HG02938 (cell line): ENCODE measurements around the gene ZFYVE26.
A peak's percentile ranks its signal among the peaks of the same experiment; 100 is the strongest.
"Not testable (repeated sequence)": the region's sequence is repeated elsewhere in the genome, so short reads cannot be mapped to it uniquely, and the experiment has no call there.

ENCODE experiments used
- ATAC-seq: cut with Tn5 transposase; IDR thresholded peaks from one replicate; pipeline ENCODE4 v1.9.1; 2021; ENCODE audit warnings: mild to moderate bottlenecking, moderate library complexity; ENCODE audit not compliant: unreplicated experiment

Gene ZFYVE26

DNA sequence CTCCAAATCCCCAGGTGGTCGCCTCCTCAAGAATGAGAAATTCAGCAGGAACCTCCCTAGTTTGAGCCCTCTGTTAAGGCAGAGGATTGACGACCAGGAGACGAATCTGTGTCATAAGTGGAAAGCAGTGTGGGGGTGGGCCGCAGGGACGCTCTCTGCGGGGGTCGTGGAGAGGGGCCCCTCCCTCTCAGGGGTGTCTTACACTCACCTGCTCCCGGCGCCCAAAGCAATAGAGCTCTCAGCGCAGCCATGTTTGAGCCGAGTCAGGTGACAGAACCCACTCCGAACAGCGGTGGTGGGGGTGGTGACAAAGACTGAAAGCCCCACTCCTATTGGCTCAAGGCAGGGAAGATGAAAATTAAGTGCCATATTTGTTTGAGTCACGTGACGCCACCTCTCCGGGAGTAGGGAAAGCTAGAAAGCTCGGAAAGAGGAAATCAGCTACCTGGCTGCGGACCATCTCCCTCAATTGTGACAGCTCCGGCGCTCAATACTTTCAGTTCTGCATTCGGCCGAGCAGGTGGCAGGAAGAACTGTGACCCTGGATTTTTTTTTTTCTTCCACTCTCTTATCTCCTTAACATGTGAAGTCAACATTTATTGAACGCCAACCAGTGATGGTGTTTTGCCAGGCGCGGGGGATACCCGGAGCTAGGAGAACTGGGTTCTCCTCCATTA lies at the start of gene ZFYVE26:
TSS of gene ZFYVE26 (minus strand) at position 265 of the 677 bp plus-strand sequence. CDS start 627 bp downstream, outside the sequence.
- peak; percentile 83 for ATAC-seq

DNA sequence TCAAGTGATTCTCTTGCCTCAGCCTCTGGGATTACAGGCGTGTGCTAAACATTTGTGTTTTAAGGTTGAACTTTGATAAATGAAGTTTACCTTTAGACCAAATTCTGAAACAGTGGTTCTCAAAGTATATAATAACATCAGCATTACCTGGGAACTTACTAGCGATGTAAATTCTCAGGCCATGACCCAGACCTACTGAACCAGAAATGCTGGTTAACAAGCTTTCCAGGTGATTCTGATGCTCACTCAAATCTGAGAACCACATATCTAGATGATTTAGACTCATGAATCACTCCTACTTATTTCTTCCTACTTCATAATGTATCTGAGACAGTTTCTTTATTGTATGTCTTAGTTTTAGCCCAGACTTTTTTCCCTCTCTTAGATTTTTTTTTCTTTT lies 46.8 kb upstream of the ZFYVE26 start:
- ATAC-seq, result no peak

DNA sequence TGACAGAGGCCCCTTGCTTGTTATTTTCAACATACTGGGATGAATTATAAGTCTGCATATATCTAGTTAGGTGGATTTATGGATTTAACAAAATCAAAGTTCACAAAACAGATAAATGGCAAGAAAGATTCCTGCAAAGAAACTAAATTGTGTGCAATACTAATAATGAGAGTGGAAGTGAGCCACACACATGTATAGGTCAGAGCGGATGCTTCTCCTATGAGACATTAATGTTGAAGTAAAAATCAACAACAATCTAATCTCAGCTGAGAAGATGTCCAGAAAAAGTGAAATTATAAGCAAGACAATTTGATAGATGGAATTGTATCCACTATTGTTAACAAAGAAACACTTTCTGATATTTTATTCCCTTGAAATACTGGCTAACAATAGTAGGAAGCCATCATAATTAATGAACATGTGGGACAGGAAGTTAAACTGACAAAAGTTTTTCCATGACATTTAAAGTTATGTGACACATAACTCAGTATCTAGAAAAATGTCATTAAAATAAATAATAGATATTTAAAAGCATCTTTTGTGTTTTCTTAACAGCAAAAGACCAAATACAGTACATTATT lies 42.9 kb upstream of the ZFYVE26 start:
- no peak for ATAC-seq

DNA sequence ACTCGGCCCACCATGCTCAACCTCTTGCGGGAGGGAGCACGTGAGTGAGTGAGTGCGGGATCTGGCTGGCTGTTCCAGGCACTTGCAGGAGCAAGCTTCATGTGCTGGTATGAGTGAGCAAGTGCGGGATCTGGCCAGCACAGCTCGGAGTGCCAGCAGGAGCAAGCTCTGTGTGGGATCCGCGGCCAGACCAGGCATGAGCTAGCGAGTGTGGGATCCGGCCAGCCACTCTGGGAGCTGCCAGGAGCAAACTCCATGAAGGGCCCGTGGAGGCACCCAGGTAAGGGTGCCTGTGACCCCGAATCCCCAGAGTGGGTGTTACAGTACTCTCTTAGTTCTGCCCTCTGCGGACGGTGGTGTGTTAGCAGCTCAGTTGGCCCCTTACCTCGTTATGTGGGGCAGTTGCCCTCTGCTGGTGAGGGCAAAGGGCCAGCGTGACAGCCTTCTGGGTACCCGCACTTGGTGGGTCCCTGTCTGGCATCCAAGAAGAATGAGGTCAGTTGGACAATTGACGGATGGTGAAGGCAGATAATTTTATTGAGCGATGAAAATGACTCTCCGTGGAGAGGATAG lies 41.5 kb upstream of the ZFYVE26 start:
- no peak for ATAC-seq

DNA sequence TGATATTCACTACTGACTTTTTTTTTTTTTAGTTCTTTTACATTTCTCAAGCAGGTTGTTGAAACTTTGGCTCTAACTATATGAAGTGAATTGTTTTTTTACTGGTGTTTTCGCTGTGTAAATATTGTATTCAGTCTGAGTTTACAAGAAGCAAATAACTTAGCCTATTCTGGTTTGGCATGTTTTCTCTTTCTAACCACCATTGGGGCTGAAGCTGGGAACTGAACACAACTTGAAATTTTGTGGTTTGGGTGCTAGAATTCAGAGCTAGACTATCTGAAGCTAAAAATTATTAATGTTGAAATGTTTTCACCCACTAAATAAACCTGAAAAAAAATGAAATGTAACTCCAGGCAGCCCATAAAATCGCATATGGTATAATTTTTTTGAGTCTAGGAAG lies 40.4 kb upstream of the ZFYVE26 start:
- no peak for ATAC-seq

DNA sequence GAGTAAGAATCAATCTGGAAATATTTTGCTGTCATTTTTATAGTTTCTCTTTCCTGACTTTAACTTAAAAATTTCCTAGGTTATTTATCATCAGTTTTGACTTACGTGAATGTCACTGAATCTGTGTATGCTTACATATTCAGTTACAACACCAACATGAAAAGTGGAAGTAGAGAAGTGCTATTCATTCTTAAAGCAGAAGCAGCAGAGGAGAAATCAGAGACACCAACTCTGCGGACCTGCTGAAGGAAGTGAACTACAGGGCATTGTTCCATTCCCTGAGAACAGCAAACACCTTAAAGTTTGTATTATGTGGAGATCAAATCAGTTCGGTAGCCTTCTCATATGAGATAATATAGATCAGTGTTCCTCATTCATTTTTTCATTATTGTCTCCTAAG lies 37.3 kb upstream of the ZFYVE26 start:
- no peak for ATAC-seq

DNA sequence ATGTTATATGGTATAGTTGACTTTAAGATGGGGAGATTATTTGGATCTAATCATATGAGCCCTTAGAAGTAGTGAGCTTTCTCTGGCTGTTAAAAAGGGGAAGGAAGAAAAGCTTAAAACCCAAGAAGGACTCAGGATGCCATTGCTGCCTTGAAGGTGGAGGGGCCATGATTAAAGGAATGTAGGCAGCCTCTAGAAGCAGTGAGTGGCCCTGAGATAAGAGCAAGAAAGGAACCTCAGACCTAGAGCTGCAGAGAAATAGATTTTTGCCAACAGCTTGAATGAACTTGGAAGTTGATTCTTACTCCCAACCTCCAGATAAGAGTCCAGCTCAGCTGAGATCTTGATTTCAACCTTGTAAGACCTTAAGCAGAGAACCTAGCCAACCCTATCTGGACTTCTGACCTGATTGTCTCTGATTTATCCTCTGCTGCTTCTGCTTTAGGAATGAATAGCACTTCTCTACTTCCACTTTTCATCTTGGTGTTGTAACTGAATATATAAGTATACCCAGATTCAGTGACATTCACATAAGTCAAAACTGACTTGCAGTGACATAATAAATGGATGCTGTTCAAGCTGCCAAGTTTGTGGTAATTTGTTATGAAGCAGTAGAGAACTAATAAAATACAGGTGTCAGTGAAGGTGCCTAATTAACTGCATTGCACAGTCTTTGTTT lies 36.7 kb upstream of the ZFYVE26 start:
- ATAC-seq, result no peak

DNA sequence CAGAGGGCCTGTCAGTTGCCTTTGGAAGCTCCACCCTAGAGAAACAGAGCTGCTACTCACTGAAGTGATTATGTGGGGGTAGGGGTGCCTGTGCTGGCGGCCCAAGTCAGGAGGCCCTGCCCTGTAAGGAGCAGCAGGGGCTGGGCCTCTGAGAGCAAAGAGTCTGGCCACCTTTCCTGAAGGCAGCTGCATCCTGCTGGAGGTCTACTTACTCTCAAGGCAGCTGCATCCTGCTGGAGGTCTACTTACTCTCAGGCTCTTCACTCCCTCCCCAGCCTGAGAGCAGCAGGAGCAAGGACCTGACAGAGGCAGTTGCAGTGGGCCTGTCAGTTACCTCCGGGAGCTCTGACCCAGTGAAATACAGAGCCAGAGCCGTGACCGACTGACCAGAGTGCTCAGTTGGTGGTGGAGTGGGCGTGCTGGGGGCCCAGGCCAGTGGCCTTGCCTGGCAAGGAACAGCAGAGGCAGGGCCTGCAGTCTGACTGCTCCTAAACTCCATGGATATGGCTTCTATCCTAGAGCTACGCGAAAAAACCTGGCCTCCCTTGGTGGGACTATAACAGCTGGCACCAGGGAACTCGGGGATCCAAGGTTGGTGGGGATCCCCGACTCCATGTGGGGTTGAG lies 35.5 kb upstream of the ZFYVE26 start:
- no peak for ATAC-seq

DNA sequence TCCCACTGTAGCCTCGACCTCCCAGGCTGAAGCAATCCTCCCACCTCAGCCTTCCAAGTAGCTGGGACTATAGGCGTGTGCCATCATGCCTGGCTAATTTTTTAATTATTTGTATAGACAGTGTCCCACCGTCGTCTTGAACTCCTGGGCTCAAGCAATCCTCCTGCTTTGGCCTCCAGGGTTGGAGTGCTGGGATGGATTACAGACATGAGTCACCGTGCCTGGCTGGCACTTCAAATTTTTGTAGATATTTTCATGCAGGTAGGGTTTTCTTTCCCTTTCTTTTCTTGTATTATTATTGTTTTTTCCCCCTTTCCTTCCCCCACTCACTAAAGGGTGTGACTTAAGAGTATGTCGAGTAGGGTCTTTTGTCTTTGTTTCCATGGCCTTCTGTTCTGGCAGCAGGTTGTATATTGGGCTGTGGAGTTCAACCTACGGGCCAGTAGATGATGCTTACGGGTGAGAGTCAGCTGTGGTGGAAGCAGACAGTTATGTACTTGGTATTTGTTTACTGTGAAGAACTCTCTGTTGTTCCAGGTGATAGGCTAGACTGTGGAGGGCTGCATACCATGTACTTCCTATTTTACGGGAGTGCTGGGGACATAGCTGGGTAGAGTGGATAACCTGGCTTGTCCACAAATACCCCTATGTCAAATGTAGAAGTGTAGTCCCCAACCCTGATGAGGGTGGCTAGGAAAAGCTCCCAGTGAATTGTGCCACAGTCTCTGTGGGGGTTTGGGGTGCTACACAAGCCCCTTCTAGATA lies 33.9 kb upstream of the ZFYVE26 start:
- ATAC-seq, result no peak

DNA sequence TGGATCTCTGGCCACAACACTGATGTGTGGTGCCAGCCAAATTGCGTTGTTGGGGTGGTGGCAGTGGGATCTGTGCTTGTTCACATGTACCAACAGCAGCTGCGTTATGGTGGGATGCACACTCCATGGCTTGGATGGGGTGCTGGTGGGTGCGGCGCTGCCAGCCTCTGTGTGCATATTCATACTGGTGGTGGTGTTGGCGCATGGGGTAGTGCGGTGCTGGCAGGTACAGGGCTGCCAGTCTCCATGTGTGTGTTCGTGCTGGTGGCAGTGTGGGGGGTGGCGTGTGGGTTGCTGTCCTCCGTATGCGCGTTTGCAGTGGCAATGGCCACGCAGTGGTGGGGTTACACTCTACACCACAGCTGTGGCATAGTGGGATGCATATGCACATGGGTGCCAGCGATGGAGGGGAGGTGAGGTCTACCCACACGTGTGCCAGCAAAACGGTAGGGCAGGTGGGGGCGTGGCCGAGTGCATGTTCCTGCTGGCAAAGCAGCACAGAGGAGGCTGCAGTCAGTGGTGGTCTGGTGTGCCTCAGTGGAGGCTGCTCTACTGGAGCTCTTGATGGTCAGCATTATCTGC lies 29.7 kb upstream of the ZFYVE26 start:
- no peak for ATAC-seq

DNA sequence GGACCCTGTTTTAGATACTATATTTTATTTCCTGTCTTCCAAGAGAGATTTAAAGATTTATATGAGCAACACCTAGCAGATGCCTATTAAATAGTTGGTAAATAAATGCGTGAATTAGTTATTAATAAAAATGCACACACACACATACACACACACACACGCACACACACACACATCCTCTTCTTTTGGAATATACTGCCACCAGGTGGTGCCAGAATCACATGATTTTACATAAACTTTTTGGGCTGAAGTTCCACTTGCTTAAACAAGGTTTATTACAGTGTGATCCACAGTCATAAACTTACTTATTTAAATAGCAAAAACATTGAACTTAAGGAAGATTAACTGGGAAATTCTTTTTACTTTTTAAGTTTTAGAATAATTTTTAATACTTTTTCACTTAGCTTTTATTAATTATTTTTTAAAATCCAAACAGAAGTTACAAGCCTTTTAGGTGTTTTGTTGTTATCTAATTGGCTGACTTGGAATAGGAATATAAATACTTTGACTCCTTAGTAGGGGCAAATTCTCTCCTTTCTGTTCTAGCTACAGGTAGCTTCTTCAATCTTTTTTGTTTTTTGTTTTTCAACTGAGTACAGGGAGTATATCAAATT lies 20.7 kb upstream of the ZFYVE26 start:
- ATAC-seq, result no peak

DNA sequence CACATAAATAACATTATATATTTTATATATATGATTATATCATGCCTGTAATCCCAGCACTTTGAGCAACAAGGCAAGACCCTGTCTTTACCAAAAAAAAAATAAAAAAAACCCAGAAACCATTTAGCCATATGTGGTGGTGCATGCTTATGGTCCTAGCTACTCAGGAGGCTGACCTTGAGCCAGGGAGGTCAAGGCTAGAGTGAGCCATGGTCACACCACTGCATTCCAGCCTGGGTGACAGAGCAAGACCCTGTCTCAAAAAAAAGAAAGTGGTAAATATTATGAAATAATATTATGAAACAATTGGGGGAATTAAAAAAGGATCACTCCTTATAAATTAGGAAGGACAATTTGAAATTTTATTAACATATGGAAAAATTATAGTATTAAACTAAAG lies 19.2 kb upstream of the ZFYVE26 start:
- ATAC-seq, result no peak

DNA sequence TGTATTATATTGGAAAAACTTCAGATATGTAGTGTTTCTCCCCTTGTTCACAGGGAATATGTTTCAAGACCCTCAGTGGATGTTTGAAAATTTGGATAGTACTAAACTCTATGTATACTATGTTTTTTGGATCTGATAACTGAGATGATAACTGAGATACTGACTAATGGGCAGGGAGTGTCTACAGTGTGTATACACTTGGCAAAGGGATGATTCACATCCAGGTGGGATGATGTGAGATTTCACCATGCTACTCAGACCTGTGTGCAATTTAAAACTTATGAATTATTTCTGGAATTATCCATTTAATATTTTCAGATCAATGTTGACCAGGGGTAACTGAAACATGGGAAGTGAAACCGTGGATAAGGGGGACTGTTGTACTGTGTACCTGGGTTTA lies 17.0 kb upstream of the ZFYVE26 start:
- no peak for ATAC-seq

DNA sequence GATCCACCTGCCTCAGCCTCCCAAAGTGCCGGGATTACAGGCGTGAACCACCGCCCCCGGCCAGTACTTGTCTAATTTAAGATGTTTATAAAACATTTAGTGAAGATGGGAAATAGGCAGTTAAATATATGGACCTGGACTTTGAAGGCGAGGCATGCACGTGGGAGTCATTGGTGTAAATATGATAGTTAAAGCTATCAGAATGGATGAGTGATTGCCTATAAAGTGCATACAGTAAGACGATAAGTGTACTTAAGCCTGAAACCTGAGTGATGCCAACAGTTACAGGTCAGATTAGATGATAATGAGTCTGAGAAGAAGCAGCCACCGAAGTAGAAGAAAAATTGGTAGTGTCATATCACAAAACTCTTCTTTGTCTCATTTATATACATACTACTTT lies 14.7 kb upstream of the ZFYVE26 start:
- no peak for ATAC-seq

DNA sequence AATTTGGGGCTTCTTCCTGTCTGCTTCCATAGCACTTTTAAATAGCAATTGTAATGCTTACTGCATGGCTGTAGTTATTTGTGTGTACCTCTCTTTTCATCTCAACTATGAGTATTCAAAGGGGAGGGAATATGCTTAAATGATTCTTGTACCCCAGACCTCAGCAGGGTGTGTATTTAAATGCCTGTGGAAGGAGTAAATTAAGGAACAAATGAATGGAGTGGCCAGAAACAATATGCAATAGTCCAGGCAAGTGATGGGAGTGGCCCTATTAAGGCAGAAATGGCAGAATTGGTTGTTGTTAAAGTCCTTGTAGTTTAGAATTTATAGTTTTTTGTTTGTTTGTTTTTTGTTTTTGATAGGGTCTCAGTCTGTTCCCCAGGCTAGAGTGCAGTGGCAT lies 4.7 kb upstream of the ZFYVE26 start:
- ATAC-seq, result no peak

DNA sequence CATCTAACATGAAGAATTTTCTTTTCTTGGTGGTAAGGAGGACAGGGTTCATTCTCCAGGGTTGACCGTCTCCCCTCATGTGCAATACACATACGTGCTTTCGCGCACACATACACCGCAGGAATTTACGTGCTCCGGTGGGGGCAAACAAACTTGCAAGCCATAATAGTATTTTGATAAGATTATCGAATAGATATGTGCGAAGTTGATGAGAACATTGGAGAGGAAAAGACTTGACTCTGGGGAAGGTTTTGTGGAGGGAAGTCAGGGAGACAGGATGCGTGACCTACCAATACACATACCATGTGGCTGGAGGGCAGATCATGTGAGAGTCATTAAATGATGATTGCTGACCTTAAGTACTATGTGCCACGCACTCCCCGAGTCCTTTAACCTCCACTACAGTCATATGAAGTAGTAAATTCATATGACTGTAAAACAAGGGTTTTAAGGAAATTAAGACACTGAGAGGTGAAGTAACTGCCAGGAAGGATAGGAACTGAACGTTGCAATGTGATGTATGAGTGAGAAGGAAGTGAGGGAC lies 4.1 kb upstream of the ZFYVE26 start:
- ATAC-seq, result no peak

DNA sequence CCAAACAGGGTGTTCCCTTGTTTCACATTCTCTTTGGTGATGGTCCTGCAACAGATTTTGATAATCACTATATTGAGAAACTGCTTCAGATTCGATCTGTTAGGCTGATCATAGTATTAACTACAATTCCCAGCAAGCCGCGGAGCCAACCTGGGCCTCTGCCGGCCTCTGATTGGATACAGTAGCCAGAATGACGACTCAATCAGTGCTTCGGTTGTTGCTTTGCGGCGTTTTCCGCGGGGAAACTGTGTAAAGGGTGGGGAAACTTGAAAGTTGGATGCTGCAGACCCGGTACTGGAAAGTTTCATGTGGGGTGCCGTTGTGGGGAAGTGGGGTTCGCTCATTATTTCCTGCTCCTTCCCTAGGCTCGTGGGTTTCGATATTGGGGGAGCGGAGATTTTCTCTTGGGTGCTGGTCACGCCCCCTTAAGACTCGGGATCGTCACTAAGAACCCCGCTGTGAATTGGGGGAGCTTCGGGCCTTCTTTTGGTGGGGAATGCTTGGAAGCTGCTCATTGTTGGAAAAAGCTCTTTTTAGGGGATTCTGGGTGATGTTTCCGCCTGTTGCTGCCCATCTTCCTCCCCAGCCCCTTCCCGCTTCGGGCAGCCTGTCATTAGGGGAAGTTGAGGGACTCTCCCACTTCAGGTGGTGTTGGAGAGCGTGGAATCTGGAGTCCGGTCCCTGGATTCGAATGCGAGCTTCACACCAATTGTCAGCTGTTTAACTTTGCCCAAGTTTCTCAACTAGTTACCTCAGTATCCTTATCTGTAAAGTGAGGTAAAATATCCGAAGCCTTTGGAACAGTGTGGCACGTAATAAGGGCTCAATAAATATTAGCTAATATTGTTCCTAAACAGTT lies 3.4 kb upstream of the ZFYVE26 start, which contains the start of gene RAD51B:
TSS of gene RAD51B (plus strand) at position 217 of the 859 bp plus-strand sequence.
- peak; percentile 58 for ATAC-seq

DNA sequence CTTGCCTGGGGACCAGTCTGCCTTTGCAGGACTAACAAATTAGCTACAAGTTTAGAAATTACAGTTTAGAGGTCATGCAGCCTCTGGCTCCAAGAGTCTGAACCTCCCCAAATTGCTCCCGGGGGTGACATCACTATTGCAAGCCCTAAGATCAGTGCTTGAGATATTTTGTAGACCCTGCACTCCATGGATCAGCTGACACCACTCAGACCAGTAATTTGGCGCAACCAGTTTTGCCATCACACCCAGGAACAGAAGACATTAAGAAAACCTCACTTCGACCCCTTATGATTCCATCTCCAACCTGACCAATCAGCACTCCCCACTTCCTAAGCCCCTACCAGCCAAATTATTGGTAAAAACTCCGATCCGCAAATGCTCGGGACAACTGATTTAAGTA lies 2.1 kb upstream of the ZFYVE26 start:
- not testable (repeated sequence) for ATAC-seq
